SU-DHL-6 (cell line): ENCODE measurements around the gene CEP164.

Experiments
- H2AFZ ChIP-seq: fragments of 200-600 bp; sonication (generic); 2 replicates; pipeline ENCODE4 v1.6.1; 2014; ENCODE audit warnings: low read depth, mild to moderate bottlenecking, moderate library complexity, mixed read lengths, antibody characterized with exemption, low read length; ENCODE audit not compliant: severe bottlenecking
- H3F3A ChIP-seq: fragments of 200-600 bp; shearing (Covaris generic); 2 replicates; pipeline ENCODE4 v1.6.0; 2016; ENCODE audit warnings: antibody characterized with exemption, mild to moderate bottlenecking; ENCODE audit not compliant: insufficient read depth
- H3K27ac ChIP-seq: fragments of 200-600 bp; sonication (generic); 2 replicates; pipeline ENCODE4 v1.5.1; 2016; ENCODE audit warnings: low read depth, mild to moderate bottlenecking, low read length, moderate library complexity, mixed read lengths
- H3K27me3 ChIP-seq: fragments of 200-600 bp; sonication (generic), shearing (Covaris generic); 2 replicates; pipeline ENCODE4 v1.6.0; 2014; ENCODE audit warnings: mild to moderate bottlenecking, low read length
- H3K36me3 ChIP-seq: fragments of 200-600 bp; sonication (generic); 2 replicates; pipeline ENCODE4 v1.6.1; 2014; ENCODE audit warnings: mild to moderate bottlenecking, low read length, mixed read lengths
- H3K4me2 ChIP-seq: fragments of 300-600, 200-600 bp; shearing (Covaris generic), sonication (generic); 2 replicates; pipeline ENCODE4 v1.6.0; 2014; ENCODE audit warnings: low read length, low read depth, mild to moderate bottlenecking; ENCODE audit not compliant: poor library complexity, severe bottlenecking
- H3K4me3 ChIP-seq: fragments of 200-600 bp; sonication (generic); 2 replicates; pipeline ENCODE4 v1.5.1; 2014; ENCODE audit warnings: antibody characterized with exemption, low read length, mild to moderate bottlenecking, mixed read lengths; ENCODE audit not compliant: insufficient read depth, poor library complexity, severe bottlenecking
- H3K79me2 ChIP-seq: fragments of 200-600 bp; sonication (generic); 2 replicates; pipeline ENCODE4 v1.6.1; 2014; ENCODE audit warnings: mild to moderate bottlenecking, low read length, moderate library complexity; ENCODE audit not compliant: insufficient read depth
- H3K9ac ChIP-seq: fragments of 200-600 bp; sonication (generic); 2 replicates; pipeline ENCODE4 v1.7.0; 2014; ENCODE audit warnings: mild to moderate bottlenecking, low read length
- H3K9me2 ChIP-seq: fragments of 200-600 bp; sonication (generic); replicated peaks from 2 replicates; pipeline ENCODE4 v1.6.1; 2014; ENCODE audit warnings: low read length; ENCODE audit not compliant: insufficient read depth
- H3K9me3 ChIP-seq: fragments of 200-600 bp; sonication (generic); 2 replicates; pipeline ENCODE4 v1.6.1; 2014; ENCODE audit warnings: low read length, mixed read lengths; ENCODE audit not compliant: insufficient read depth
- H4K20me1 ChIP-seq: fragments of 200-600 bp; sonication (generic); 2 replicates; pipeline ENCODE4 v1.6.1; 2014; ENCODE audit warnings: low read depth, mild to moderate bottlenecking, antibody characterized with exemption, low read length, moderate library complexity, mixed read lengths
- EZH2phosphoT487 ChIP-seq: fragments of 200-600 bp; sonication (generic), shearing (Covaris generic); conservative IDR thresholded peaks from 2 replicates; pipeline ENCODE4 v1.6.1; 2018; ENCODE audit warnings: mild to moderate bottlenecking, antibody characterized with exemption, low read length, moderate library complexity, mixed read lengths
- TF ChIP-seq, protein P1 (sequence below): fragments of 200-600 bp; sonication (generic); IDR thresholded peaks from one replicate; pipeline ENCODE4 v1.5.1; 2017; ENCODE audit warnings: antibody characterized with exemption, mild to moderate bottlenecking, low read length, moderate library complexity; ENCODE audit not compliant: insufficient read depth, poor library complexity, severe bottlenecking

The CEP164 gene

DNA sequence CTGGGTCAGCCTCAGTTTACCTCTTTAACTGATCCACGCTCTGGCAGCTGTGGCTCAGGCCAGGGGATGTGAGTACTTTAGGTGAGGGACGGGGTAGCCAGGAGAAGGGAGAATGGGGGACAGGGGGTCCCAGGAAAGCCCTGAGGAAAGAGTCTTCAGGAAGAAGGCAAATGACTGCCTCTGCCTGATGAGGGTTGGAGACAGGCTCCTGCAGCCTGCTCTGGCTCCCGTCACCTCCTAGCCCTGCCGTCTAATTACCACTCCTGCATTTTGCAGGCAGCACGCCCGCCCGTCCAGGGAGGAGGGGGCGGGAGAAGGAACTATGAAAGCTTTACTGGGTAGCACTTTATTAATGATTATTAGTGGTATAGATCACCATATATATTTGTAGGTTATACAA, 116.6 kb downstream of the CEP164 start:
- H3K9ac ChIP-seq: no peak overlapping the region
- TF ChIP-seq, protein P1, sequence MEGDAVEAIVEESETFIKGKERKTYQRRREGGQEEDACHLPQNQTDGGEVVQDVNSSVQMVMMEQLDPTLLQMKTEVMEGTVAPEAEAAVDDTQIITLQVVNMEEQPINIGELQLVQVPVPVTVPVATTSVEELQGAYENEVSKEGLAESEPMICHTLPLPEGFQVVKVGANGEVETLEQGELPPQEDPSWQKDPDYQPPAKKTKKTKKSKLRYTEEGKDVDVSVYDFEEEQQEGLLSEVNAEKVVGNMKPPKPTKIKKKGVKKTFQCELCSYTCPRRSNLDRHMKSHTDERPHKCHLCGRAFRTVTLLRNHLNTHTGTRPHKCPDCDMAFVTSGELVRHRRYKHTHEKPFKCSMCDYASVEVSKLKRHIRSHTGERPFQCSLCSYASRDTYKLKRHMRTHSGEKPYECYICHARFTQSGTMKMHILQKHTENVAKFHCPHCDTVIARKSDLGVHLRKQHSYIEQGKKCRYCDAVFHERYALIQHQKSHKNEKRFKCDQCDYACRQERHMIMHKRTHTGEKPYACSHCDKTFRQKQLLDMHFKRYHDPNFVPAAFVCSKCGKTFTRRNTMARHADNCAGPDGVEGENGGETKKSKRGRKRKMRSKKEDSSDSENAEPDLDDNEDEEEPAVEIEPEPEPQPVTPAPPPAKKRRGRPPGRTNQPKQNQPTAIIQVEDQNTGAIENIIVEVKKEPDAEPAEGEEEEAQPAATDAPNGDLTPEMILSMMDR: no peak
- TF ChIP-seq EZH2phosphoT487: no peak
- H3K27ac ChIP-seq: no peak overlapping the region
- H3K4me2 ChIP-seq: no peak overlapping the region
- no peak overlapping the region for H2AFZ ChIP-seq
- H3K9me2 ChIP-seq: no peaks in the 10 kb centered on the region
- H3F3A ChIP-seq: no peaks in the 10 kb centered on the region
- no peak overlapping the region for H3K4me3 ChIP-seq
- H3K36me3 ChIP-seq: no peaks in the 10 kb centered on the region
- H3K27me3 ChIP-seq: no peaks in the 10 kb centered on the region
- H3K9me3 ChIP-seq: no peaks in the 10 kb centered on the region
- H4K20me1 ChIP-seq: no peaks in the 10 kb centered on the region
- H3K79me2 ChIP-seq: no peaks in the 10 kb centered on the region

DNA sequence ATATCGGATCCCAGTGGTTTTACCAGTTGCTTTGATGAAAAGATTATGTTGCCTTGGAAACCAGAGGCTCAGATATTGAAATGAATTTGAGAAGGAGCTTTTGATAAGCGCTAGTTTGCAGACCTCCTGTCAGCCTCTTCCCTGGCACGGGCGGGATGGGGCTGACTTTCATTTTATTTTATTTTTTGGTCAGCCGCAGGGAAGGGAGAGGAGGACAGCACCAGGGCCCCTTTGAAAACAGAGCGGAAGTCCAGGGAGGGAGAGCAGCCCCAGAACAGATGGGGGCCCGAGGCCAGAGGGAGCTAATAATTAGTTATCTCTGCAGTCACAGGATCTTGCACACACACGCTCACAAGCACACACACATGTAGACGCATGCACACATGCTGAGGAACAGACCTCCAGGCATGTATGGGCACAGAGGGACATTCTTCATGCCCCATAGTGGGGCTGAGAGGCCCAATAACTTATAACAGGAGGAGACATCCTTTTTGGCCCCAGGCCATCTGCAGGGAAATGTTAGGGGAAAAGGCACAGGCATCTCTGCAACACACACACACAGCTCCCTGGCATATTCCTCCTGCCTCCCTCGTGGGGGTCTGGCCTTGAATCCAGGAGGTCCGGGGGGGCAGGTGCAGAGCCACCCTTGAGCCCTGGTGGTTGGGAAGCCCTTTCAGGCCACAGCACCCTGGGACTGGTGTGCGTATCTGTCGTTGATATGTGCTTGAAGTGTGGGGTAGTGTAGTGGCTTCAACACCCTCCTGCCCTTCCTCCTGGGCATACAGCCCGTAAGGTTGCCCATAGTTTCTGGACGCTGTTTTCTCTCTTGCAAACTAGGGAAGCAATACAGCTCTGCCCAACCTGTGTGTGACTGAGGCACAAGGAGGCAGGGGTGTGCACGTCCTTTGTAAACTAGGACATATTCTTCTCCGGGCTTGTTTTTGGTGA, 117.3 kb downstream of the CEP164 start:
- Histone ChIP-seq H3K4me3 (no peak overlapping the region), H3K27ac (no peak overlapping the region), H4K20me1 (no peaks in the 10 kb centered on the region), H3K36me3 (no peaks in the 10 kb centered on the region), H3K4me2 (no peak overlapping the region), H3K9ac (no peak overlapping the region), H3K79me2 (no peaks in the 10 kb centered on the region), H3K27me3 (no peaks in the 10 kb centered on the region), H3F3A (no peaks in the 10 kb centered on the region), H2AFZ (no peak overlapping the region), H3K9me3 (no peaks in the 10 kb centered on the region), H3K9me2 (no peaks in the 10 kb centered on the region)
- no peak for TF ChIP-seq EZH2phosphoT487
- TF ChIP-seq, protein P1: no peak

- no peaks in the 10 kb centered on the region for H4K20me1 ChIP-seq
- no peaks in the 10 kb centered on the region for H3K36me3 ChIP-seq
- H3K4me3 ChIP-seq: no peak overlapping the region
- no peaks in the 10 kb centered on the region for H3F3A ChIP-seq
- H3K27ac ChIP-seq: no peak overlapping the region
- H3K9me3 ChIP-seq: no peaks in the 10 kb centered on the region
- H2AFZ ChIP-seq: no peak overlapping the region
- H3K4me2 ChIP-seq: no peak overlapping the region
- no peaks in the 10 kb centered on the region for H3K79me2 ChIP-seq
- TF ChIP-seq, protein P1: no peak
- TF ChIP-seq EZH2phosphoT487: no peak
- no peaks in the 10 kb centered on the region for H3K9me2 ChIP-seq
- no peaks in the 10 kb centered on the region for H3K27me3 ChIP-seq
- H3K9ac ChIP-seq: no peak overlapping the region
These were observed 121.5 kb downstream of the CEP164 start for GRCh38 chr11:117449111-117449693.
